Stimulated activated CD4-positive, alpha-beta T cell treated with anti-CD3 and anti-CD28 coated beads, Interleukin-12 subunit alpha, Interleukin-12 subunit beta, amount 100 ng/mL, for 48 hours (primary cell): Measurements from ENCODE around the gene POLR2A.

ENCODE experiments used
- DNase-seq, 3 donors: peaks; one replicate each; pipeline ENCODE4 v3.0.0-alpha.2; 2020; ENCODE audit warnings: low read depth in 2 of 3, low spot score in 1 of 3

POLR2A gene

DNA sequence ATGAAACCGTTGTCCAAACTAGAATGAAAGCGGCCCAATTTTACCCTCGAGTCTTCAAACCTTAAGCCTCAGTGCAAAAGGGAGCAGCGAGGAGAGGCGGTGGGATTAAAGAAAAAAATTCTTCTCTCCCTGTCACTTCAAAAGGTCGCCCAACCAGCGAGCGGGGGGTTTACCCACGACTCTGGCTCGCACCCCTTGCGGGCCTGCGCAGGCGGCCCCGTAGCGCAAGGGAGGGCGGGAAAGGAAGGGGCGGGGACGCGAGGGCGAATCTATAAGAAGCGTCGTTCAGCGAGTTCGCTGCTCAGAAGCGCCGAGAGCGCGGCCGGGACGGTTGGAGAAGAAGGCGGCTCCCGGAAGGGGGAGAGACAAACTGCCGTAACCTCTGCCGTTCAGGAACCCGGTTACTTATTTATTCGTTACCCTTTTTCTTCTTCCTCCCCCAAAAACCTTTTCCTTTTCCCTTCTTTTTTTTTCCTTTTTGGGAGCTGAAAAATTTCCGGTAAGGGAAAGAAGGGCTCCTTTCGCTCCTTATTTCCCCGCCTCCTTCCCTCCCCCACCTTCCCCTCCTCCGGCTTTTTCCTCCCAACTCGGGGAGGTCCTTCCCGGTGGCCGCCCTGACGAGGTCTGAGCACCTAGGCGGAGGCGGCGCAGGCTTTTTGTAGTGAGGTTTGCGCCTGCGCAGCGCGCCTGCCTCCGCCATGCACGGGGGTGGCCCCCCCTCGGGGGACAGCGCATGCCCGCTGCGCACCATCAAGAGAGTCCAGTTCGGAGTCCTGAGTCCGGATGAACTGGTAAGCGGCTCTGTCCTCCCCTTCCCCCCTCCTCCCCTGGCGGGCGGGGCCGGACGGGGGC lies at the start of gene POLR2A:
POLR2A (plus strand) TSS at position 300 of the 852 bp plus-strand sequence.
- peak; percentile 95 to 98 (median 95) for DNase-seq

- peak in 2 of 3 donors; percentile 29 to 37 for DNase-seq
Observed at GRCh38 chr17:7435676-7436555, 48.2 kb upstream of the POLR2A start.

DNA sequence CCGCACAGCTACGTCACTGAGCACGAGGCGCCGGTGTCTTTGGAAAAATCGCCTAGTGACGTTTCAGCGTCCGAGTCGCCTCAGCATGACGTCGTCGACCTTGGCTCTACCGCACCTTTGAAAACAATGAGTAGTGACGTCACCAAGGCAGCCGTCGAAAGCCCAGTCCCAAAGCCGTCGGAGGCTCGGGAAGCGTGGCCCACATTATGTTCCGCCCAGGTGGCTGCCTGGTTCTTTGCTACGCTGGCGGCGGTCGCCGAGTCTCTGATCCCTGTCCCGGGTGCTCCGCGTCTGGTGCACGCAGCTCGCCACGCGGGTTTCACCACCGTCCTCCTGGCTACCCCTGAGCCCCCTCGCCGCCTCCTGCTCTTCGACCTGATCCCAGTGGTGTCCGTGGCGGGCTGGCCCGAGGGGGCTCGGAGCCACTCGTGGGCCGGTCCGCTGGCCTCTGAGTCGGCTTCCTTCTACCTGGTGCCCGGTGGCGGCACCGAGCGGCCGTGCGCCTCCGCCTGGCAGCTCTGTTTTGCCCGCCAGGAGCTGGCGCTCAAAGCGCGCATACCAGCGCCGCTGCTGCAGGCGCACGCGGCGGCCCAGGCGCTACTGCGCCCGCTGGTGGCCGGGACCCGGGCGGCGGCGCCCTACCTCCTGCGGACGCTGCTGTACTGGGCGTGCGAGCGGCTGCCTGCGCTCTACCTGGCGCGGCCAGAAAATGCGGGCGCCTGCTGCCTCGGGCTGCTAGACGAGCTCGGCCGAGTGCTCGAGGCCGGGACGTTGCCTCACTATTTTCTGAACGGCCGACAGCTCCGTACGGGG lies 47.4 kb upstream of the POLR2A start:
- peak in 2 of 3 donors; percentile 74 to 76 for DNase-seq

- no peak for DNase-seq
Observed at GRCh38 chr17:7437369-7437863, 46.8 kb upstream of the POLR2A start.

DNA sequence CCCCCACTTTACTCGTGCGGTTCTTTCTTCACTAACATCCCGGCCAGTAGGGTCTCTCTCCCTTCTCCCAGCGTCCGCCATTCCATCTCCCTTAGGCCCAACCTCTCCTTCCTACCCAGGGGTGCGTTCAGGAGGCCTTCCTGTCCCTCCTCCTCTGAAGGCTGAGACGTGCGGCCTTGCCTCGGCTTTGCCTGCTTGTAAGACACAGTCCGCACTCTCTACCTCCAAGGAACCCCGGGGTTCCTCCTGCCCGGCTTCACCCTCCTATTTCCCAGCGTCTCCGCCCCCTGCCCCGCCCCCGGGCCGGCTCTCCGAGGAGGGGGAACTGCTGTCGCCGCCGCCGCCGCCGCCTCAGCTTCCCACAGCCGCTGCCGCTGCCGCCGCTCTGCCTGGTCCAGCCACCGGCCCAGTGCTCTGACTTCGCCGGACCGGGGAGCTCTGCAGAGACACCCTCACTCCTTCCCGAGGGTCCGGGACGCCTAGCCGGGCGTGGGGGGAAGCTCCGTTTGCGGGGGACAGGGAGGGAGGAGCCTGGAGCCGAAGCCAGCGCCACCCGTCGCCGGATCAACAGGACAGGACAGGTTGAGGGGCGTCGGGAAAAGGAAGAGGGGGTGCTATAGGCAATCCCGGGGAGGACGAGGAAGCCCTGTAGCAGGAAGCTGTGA lies 46.1 kb upstream of the POLR2A start:
- peak in 2 of 3 donors; percentile 37 to 57 for DNase-seq

DNA sequence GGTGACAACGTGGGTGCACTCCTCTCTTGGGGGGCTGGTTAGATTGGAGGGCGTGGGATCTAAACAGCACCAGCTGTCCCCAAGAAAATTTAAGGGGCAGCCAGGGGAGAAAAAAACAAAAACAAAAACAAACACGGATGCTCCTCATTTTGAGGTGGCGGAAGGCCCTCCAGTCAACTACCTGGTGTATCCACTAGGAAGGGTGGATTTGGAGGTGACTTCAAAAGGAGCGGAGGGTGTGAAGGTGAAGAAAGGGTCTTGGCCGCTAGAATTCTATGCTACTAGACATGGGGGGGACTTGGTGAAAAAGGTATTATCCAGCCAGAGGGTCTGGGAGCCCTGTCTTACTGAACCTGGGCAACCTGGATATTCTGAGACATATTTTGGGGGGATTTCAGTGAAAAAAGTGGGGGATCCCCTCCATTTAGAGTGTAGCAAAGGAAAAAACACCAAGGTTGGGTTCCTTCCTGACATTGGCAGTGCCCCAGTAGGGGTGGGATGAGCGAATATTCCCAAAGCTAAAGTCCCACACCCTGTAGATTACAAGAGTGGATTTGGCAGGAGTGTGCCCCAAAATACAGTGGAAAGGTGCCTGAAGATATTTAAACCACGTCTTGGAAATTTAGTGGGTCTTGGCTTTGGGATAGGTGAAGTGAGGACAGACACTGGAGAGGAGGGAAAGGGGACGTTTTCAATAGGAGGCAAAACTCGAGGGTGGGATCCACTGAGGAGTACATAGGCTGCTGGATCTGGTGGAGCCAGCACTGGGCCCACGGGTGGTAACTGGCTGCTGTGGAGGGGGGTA lies 45.3 kb upstream of the POLR2A start:
- no peak for DNase-seq

DNA sequence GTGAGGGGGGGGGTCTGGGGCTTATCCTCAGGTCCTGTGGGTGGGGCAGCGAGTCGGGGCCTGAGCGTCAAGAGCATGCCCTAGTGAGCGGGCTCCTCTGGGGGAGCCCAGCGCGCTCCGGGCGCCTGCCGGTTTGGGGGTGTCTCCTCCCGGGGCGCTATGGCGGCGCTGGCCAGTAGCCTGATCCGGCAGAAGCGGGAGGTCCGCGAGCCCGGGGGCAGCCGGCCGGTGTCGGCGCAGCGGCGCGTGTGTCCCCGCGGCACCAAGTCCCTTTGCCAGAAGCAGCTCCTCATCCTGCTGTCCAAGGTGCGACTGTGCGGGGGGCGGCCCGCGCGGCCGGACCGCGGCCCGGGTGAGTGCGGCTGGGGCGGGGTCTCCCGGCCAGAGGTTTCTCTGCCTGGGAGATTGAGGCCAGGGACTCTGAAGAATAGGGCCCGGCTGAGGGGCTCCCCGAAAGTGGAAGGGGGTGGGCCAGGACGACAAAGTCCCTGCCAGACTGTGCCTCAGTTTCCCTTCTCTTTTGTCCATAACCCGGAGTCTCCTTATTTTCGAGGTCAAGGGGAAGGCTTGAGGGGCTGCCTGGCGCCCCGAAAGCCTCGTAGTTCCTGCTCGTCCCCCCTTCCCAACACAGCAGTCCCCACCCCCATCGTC lies 44.6 kb upstream of the POLR2A start, which contains the start of gene FGF11:
FGF11 (plus strand) TSS at position 51 of the 651 bp plus-strand sequence; CDS start at position 160, 109 bp downstream.
- no peak for DNase-seq

- DNase-seq, result no peak
Observed at GRCh38 chr17:7440113-7440833, 43.9 kb upstream of the POLR2A start.

DNA sequence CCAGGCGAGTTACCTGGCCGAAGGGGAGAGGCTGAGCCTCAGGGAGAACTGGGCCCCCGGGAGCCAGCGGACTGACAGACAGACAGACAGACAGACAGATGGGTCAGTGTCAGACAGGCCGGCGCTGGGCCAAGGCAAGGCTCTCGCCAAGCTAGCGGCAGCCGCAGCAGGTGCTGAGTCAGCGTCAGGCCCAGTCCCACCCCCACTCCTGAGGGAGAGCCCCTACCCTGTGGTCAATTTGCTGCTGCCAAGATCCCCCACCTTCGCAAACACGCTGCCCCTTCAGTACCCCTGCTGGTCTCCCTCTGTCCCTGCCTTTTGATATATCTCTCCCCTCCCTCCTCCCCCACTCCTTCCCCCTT lies 43.4 kb upstream of the POLR2A start:
- DNase-seq, result no peak

DNA sequence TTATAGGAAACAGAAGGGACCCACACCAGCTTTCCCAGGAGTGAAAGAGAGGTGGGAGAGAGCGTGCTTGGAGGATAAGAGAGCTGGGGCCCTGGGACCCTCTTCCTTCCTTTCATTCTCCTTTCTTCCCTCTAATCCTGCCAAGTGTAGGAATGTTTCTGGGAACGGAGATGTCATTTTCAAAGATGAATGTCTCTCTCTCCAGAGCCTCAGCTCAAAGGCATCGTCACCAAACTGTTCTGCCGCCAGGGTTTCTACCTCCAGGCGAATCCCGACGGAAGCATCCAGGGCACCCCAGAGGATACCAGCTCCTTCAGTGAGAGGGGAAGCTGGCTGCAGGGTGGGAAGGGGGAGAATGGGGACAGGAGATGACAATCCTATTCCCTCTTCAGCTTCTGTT lies 42.9 kb upstream of the POLR2A start:
- no peak for DNase-seq

GRCh38 chr17:7442142-7442541 lies 42.0 kb upstream of the POLR2A start:
- DNase-seq, result no peak

GRCh38 chr17:7443499-7444485 lies 40.4 kb upstream of the POLR2A start:
- DNase-seq, result no peak

DNA sequence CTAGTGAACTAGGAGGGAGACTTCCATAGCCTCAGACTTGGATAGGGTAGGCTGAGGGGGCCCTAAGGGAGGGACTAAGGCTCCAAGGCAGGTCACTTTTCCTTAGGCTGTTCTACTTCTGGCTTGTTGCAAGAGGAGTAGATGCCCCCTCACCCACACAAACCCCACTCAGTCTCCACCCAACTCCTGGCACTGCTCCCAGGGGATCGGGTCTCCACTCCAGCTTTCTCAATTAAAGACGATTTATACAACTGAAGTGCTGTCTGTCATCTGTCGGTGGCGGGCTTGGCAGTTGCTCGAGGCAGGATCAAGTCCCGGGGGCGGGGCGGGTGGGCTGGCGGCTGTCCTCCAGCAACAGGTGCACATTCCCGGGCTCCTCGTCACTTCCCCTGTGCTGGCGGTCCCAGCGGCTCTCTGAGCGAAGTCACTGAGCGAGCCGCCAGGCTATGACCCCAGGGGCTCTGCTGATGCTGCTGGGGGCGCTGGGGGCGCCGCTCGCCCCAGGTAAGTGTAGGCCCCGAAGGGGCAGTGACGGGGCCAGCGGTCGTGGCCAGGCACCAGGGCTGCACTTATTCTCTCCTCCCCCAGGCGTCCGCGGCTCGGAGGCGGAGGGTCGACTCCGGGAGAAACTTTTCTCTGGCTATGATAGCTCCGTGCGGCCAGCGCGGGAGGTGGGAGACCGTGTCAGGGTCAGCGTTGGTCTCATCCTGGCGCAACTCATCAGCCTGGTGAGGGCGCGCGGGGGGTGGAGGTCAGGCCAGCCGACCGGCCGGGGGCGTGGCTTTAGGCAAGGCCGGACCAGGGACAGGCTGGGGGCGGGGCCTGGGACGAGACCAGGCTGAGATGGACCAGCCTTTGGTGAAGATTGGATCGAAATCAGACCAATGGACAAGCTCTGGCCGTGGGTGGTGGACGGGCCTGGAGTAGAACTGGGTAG lies 39.2 kb upstream of the POLR2A start, which contains the start of gene CHRNB1:
CHRNB1 (plus strand) TSS at position 380 of the 937 bp plus-strand sequence; CDS start at position 447, 67 bp downstream.
- DNase-seq, result no peak

DNA sequence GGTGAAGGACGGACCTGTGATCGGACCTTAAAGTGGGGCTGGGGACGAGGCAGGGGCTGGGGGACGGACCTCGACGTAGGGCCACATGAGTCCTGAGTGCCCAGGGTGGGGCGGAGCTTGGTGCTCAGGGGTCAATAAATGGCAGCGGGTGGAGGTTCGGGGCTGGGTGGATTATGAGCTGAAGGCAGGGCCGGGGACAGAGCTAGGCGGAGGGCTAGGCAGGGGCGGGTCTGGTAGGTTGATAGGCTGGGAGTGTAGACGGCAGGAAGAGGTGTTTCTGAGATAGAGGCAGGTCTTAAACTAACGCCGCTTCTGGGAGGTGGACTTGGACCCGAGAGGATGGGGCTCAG lies 38.6 kb upstream of the POLR2A start:
- no peak for DNase-seq

- no peak for DNase-seq
Observed at GRCh38 chr17:7448461-7448860, 35.7 kb upstream of the POLR2A start.

GRCh38 chr17:7459961-7460545 lies 24.1 kb upstream of the POLR2A start:
- no peak for DNase-seq
